Measurements from ENCODE around the gene RNF11. TPM values are rescaled to one million over a fixed set of nuclear protein-coding genes. Genes with fewer than 3 reads are reported as not detected.

RNF11 gene
- total and polyA plus RNA-seq, 2 of the 8 experiments (the other 6 are each of a cell fraction or from before 2014, with no cell fraction given): 49.6 to 54.2 TPM

DNA sequence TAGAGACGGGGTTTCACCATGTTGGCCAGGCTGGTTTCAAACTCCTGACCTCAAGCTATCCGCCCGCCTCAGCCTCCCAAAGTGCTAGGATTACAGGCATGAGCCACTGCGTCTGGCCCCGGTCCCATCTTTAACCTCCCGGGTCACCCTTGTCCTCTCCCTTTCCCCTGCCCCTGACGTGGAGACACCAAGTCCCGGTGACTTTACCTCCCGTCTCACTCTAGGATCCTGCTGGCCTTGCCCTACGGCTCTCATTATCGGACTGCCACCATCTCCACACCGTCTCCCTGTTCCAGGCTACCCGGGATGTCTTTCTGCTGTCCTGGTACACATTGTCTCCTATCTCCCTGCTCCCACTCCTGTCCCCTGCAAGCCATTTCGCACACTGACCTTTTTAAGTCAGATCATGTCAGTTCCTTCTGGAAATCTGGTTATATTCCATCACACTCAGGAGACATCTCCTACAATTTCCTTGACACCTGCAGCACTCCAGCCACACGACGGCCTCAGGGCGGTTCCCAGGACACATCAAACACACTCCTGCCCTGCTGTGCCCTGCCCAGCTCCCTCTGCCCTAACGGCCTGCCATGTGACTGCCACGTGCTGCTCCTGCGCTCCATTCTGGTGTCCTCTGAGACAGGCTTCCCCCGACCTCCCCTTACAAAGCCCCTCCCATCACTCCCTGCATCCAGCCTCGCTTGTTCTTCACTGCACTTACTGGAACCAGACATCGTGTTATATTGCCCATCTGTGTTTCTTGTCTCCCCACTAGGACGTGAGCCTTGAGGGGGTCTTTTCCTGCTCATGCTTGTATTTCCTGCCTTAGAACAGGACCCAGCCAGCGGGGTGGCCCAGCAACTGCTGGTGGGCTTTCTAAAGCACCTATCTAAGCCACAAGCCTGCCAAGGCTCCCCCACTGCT is 61.6 kb downstream of the RNF11 start:
- no peak overlapping the region for H3K27ac ChIP-seq (ENCODE audit: low read depth, low read length)
- no peaks in the 10 kb centered on the region for H3K79me2 ChIP-seq (ENCODE audit: control insufficient read depth in 1 of 2, insufficient read depth in 2 of 2, low read length in 2 of 2)
- no peak overlapping the region for H2BK5ac ChIP-seq (ENCODE audit: low read depth, low read length)
- no peak overlapping the region for H2BK120ac ChIP-seq (replicated peaks; ENCODE audit: low read depth, low read length)
- H2BK20ac ChIP-seq (ENCODE audit: low read length): peak overlapping the region; percentile 15; the same call in 1 of the 2 replicates
- no peak overlapping the region for H2BK15ac ChIP-seq (ENCODE audit: low read length)
- no peak overlapping the region for H3K23ac ChIP-seq (ENCODE audit: insufficient read length)
- no peak overlapping the region for H3K18ac ChIP-seq (ENCODE audit: extremely low read depth, low read length)
- H3K4me2 ChIP-seq (ENCODE audit: insufficient read depth in 1 of 2, low read depth in 2 of 2, low read length in 2 of 2): no peak overlapping the region
- no peaks in the 10 kb centered on the region for H3K23me2 ChIP-seq (ENCODE audit: low read depth, low read length)
- peak overlapping the region; percentile 48; the same call in 1 of the 2 replicates for H2AK5ac ChIP-seq (ENCODE audit: low read depth, low read length)
- H2BK12ac ChIP-seq (ENCODE audit: low read depth, low read length): no peak overlapping the region; the same call in 1 of the 2 replicates
- no peak overlapping the region for H4K8ac ChIP-seq (ENCODE audit: extremely low read depth, insufficient read depth, low read length)
- H2AFZ ChIP-seq (ENCODE audit: low read length): no peak overlapping the region
- H3K9me3 ChIP-seq (ENCODE audit: insufficient read depth in 2 of 2, low read depth in 1 of 2, low read length in 1 of 2): peaks cover 0 to 3% of the 10 kb centered on the region in 2 experiments; a peak in 2 of 4 replicates
- no peak overlapping the region for H3K9ac ChIP-seq (replicated peaks in 1 of 4; ENCODE audit: extremely low read depth in 1 of 4, low read depth in 3 of 4, low read length in 3 of 4)
- H3K4me1 ChIP-seq (replicated peaks in 1 of 4; ENCODE audit: control insufficient read depth in 3 of 4, insufficient read depth in 4 of 4, low read length in 3 of 4): peaks cover 0 to 7% (median 5%) of the 10 kb centered on the region in 4 experiments; a peak in 5 of 7 replicates
- ChIA-PET CTCF (ENCODE audit: partially characterized antibody) (interaction anchor here (0.6 to 4.5 kb wide), 26 partner anchors 8 to 664 kb away, joined by 3 to 39 read pairs (median 4); no protein-coding TSS in a partner anchor), POLR2A (ENCODE audit: partially characterized antibody) (interaction anchor here (1.5 to 2.2 kb wide), 4 partner anchors 8 to 62 kb away, joined by 3 to 10 read pairs (median 4); partner anchors contain the start of gene RNF11)
- H3K4ac ChIP-seq (replicated peaks; ENCODE audit: insufficient read length, low read depth, low read length): no peak overlapping the region
- no peaks in the 10 kb centered on the region for H3K36me3 ChIP-seq (ENCODE audit: control insufficient read depth in 2 of 4, insufficient read depth in 4 of 4, low read length in 3 of 4)
- no peak overlapping the region for H4K91ac ChIP-seq (replicated peaks; ENCODE audit: insufficient read length, low read length)
- FAIRE-seq: no peak
- H3K27me3 ChIP-seq (replicated peaks in 1 of 4; ENCODE audit: control insufficient read depth in 3 of 4, extremely low read depth in 1 of 4, insufficient read depth in 3 of 4, low read length in 3 of 4): no peaks in the 10 kb centered on the region; a peak in 1 of 7 replicates
- H3K14ac ChIP-seq (ENCODE audit: insufficient read length): no peak overlapping the region
- 86% methylated on average over 25 of the region's 25 CpGs; no CpG with 5 or more reads in 1 of the 2 experiments for WGBS, 2 experiments (ENCODE audit: extremely low coverage in 1 of 2, insufficient coverage in 1 of 2, insufficient read length in 1 of 2, insufficient replicate concordance in 2 of 2, low coverage in 1 of 2, low lambda C conversion rate in 2 of 2, missing lambda C conversion rate in 1 of 2)
- no peak for DNase-seq (ENCODE audit: low read depth in 1 of 2, low spot score in 2 of 2)
- H4K5ac ChIP-seq (ENCODE audit: insufficient read length, low read depth, low read length): peak overlapping the region; percentile 20
- H3K4me3 ChIP-seq (ENCODE audit: extremely low read depth in 1 of 4, insufficient read depth in 2 of 4, low read depth in 3 of 4, low read length in 4 of 4): no peak overlapping the region
- H3K56ac ChIP-seq (replicated peaks; ENCODE audit: insufficient read length, low read depth, low read length): no peak overlapping the region
- no peaks in the 10 kb centered on the region for H3K79me1 ChIP-seq (ENCODE audit: low read depth, low read length)
- H4K20me1 ChIP-seq (replicated peaks in 1 of 2; ENCODE audit: control insufficient read depth in 1 of 2, insufficient read depth in 2 of 2, low read length in 2 of 2): no peaks in the 10 kb centered on the region
- TF ChIP-seq, protein P1, sequence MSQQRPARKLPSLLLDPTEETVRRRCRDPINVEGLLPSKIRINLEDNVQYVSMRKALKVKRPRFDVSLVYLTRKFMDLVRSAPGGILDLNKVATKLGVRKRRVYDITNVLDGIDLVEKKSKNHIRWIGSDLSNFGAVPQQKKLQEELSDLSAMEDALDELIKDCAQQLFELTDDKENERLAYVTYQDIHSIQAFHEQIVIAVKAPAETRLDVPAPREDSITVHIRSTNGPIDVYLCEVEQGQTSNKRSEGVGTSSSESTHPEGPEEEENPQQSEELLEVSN (IDR thresholded peaks at IDR 0.05): peak; percentile 32
- TF ChIP-seq GTF2F1 (IDR thresholded peaks at IDR 0.05; ENCODE audit: borderline replicate concordance, low read depth, low read length) (no peak), SP4 (IDR thresholded peaks at IDR 0.05; ENCODE audit: low read length) (no peak), CHD1 (IDR thresholded peaks at IDR 0.05; ENCODE audit: low read depth, low read length) (no peak), TEAD4 (IDR thresholded peaks at IDR 0.05; ENCODE audit: low read depth, low read length) (no peak), SP2 (IDR thresholded peaks at IDR 0.05; ENCODE audit: low read length) (no peak)
- TF ChIP-seq, protein P2, sequence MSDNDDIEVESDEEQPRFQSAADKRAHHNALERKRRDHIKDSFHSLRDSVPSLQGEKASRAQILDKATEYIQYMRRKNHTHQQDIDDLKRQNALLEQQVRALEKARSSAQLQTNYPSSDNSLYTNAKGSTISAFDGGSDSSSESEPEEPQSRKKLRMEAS (IDR thresholded peaks at IDR 0.05): peak; percentile 64
